HG03571 (cell line): Measurements from ENCODE around the gene EXOC1L.

Experiments
- ATAC-seq: cut with Tn5 transposase; IDR thresholded peaks from one replicate; pipeline ENCODE4 v1.9.1; 2021; ENCODE audit not compliant: unreplicated experiment

The EXOC1L gene

GRCh38 chr4:55879224-55879623 lies 59.6 kb downstream of the EXOC1L start:
- no peak for ATAC-seq

GRCh38 chr4:55880652-55881280 lies 61.2 kb downstream of the EXOC1L start:
- ATAC-seq, result no peak

- ATAC-seq, result no peak
Measured at GRCh38 chr4:55884093-55884850, 64.7 kb downstream of the EXOC1L start.

- ATAC-seq, result no peak
Measured at GRCh38 chr4:55884851-55885219, 65.2 kb downstream of the EXOC1L start.
